Fibroblast of mammary gland (primary cell): ENCODE results near the gene COLEC11.

ENCODE experiments used
- DNase-seq: peaks from one replicate; pipeline ENCODE4 v3.0.0-alpha.2; 2010; ENCODE audit warnings: low read depth
- H3K4me3 ChIP-seq: 2 replicates; pipeline ENCODE4 v1.5.1; 2011; ENCODE audit warnings: low read depth, mild to moderate bottlenecking, low read length, moderate library complexity; ENCODE audit not compliant: control insufficient read depth
- CTCF ChIP-seq: conservative IDR thresholded peaks from 2 replicates; pipeline ENCODE4 v1.5.1; 2011; ENCODE audit warnings: low read depth, low read length, inconsistent platforms; ENCODE audit not compliant: control insufficient read depth, insufficient read depth

Gene COLEC11

GRCh38 chr2:3644246-3644525 lies 49.3 kb downstream of the COLEC11 start:
- no peak overlapping the region for H3K4me3 ChIP-seq
- TF ChIP-seq CTCF, result no peak
- DNase-seq, result no peak

GRCh38 chr2:3644891-3645605 lies 50.1 kb downstream of the COLEC11 start:
- no peak for TF ChIP-seq CTCF
- H3K4me3 ChIP-seq, result no peak overlapping the region
- no peak for DNase-seq

GRCh38 chr2:3645745-3646389 lies 51.0 kb downstream of the COLEC11 start:
- TF ChIP-seq CTCF, result no peak
- no peak for DNase-seq

GRCh38 chr2:3646446-3646845 lies 51.5 kb downstream of the COLEC11 start:
- H3K4me3 ChIP-seq, result no peak overlapping the region
- no peak for TF ChIP-seq CTCF
- DNase-seq, result no peak

More at GRCh38 chr2:3645745-3646389, 51.0 kb downstream of the COLEC11 start:
- H3K4me3 ChIP-seq, result no peak overlapping the region

GRCh38 chr2:3647246-3647645 lies 52.3 kb downstream of the COLEC11 start:
- H3K4me3 ChIP-seq, result no peak overlapping the region
- no peak for DNase-seq
- no peak for TF ChIP-seq CTCF

- TF ChIP-seq CTCF, result no peak
- DNase-seq, result no peak
- H3K4me3 ChIP-seq, result no peak overlapping the region
Measured at GRCh38 chr2:3647831-3648651, 53.1 kb downstream of the COLEC11 start.
